ENCODE measurements around the gene INTS14. TPM values are rescaled to one million over a fixed set of nuclear protein-coding genes. Genes with fewer than 3 reads are reported as not detected.

The INTS14 gene
- total and polyA plus RNA-seq, 9 of the 15 experiments (the other 6 are each of a cell fraction or from before 2014, with no cell fraction given): 30.5 to 92.4 (median 46.5) TPM

DNA sequence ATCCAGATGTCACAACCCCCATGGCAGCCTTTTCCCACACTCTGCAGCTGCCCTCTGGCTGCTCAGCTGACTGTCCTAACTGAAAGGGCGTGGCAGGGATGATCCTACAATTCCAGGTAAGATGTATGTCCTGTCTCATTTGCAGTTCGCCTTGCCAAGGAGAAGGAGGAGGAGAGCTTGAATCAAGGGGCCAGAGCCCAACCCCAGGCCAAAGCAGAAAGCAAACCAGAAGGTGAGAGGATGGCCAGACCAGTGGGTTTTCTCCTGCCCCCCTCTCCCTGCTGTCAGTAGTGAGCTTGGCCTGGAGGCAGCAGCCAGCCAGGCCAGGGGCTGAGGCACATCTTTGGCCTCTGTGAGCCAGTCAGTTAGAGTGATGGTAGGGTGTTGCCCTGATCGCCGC, 33.4 kb upstream of the INTS14 start:
- FAIRE-seq: no peak
- no peak overlapping the region for H3K4me2 ChIP-seq (ENCODE audit: insufficient read depth, low read length)
- TF ChIP-seq, protein P1, sequence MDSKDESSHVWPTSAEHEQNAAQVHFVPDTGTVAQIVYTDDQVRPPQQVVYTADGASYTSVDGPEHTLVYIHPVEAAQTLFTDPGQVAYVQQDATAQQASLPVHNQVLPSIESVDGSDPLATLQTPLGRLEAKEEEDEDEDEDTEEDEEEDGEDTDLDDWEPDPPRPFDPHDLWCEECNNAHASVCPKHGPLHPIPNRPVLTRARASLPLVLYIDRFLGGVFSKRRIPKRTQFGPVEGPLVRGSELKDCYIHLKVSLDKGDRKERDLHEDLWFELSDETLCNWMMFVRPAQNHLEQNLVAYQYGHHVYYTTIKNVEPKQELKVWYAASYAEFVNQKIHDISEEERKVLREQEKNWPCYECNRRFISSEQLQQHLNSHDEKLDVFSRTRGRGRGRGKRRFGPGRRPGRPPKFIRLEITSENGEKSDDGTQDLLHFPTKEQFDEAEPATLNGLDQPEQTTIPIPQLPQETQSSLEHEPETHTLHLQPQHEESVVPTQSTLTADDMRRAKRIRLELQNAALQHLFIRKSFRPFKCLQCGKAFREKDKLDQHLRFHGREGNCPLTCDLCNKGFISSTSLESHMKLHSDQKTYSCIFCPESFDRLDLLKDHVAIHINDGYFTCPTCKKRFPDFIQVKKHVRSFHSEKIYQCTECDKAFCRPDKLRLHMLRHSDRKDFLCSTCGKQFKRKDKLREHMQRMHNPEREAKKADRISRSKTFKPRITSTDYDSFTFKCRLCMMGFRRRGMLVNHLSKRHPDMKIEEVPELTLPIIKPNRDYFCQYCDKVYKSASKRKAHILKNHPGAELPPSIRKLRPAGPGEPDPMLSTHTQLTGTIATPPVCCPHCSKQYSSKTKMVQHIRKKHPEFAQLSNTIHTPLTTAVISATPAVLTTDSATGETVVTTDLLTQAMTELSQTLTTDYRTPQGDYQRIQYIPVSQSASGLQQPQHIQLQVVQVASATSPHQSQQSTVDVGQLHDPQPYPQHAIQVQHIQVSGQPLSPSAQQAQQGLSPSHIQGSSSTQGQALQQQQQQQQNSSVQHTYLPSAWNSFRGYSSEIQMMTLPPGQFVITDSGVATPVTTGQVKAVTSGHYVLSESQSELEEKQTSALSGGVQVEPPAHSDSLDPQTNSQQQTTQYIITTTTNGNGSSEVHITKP (IDR thresholded peaks at IDR 0.05; ENCODE audit: partially characterized antibody): peak; percentile 65
- TF ChIP-seq MTA1 (IDR thresholded peaks at IDR 0.05; ENCODE audit: borderline replicate concordance): no peak
- no peaks in the 10 kb centered on the region for H4K20me1 ChIP-seq (replicated peaks; ENCODE audit: control insufficient read depth, insufficient read depth, low read length)
- ATAC-seq: no peak
- in situ Hi-C loops (cut with MboI): loop anchor here (25.0 kb wide), 1 partner anchor 218 kb away; the partner anchor contains the start of gene RAB11A
- no peak overlapping the region for H2AFZ ChIP-seq (ENCODE audit: low read depth, low read length)
- ChIA-PET CTCF (ENCODE audit: low intra/inter-chr PET ratio) (no interaction called here), POLR2A (interaction anchor here (0.5 to 1.2 kb wide), 3 partner anchors 23 to 344 kb away, joined by 3 to 4 read pairs (median 3); no protein-coding TSS in a partner anchor)
- H3K4me3 ChIP-seq: no peak overlapping the region
- H3K79me2 ChIP-seq (ENCODE audit: control insufficient read depth, insufficient read depth, low read length): no peaks in the 10 kb centered on the region
- no peaks in the 10 kb centered on the region for H3K9me3 ChIP-seq (replicated peaks; ENCODE audit: control insufficient read depth, insufficient read depth, low read depth, low read length)
- no peaks in the 10 kb centered on the region; a peak in 1 of 5 replicates for H3K4me1 ChIP-seq (replicated peaks in 1 of 2; ENCODE audit: control insufficient read depth in 2 of 2, insufficient read depth in 2 of 2, low read length in 2 of 2)
- no peak for DNase-seq (ENCODE audit: extremely low read depth in 1 of 4, low spot score in 3 of 4)
- 46% methylated on average over 4 of the region's 4 CpGs for WGBS (ENCODE audit: insufficient coverage, low coverage, missing lambda C conversion rate)
- BruUV-seq (replicated peaks): no TSS peak
- intact Hi-C loops (cut with micrococcal nuclease): no loop called here
- H3K9ac ChIP-seq (ENCODE audit: insufficient read depth in 1 of 2, low read depth in 2 of 2, low read length in 2 of 2): peak overlapping the region in 1 of 2 experiments; percentile 59; a peak in 2 of 4 replicates
- no peaks in the 10 kb centered on the region for H3K36me3 ChIP-seq (ENCODE audit: control insufficient read depth, insufficient read depth, low read length)
- no peaks in the 10 kb centered on the region for H3K27me3 ChIP-seq (ENCODE audit: control insufficient read depth in 2 of 2, insufficient read depth in 2 of 2, low read length in 2 of 2)
- no peaks in the 10 kb centered on the region for H3K9me1 ChIP-seq (ENCODE audit: control insufficient read depth, insufficient read depth, low read length)
- H3K27ac ChIP-seq (ENCODE audit: extremely low read depth, low read depth, low read length): no peak overlapping the region
